Measurements from ENCODE around the gene SPSB1.

SPSB1 gene

DNA sequence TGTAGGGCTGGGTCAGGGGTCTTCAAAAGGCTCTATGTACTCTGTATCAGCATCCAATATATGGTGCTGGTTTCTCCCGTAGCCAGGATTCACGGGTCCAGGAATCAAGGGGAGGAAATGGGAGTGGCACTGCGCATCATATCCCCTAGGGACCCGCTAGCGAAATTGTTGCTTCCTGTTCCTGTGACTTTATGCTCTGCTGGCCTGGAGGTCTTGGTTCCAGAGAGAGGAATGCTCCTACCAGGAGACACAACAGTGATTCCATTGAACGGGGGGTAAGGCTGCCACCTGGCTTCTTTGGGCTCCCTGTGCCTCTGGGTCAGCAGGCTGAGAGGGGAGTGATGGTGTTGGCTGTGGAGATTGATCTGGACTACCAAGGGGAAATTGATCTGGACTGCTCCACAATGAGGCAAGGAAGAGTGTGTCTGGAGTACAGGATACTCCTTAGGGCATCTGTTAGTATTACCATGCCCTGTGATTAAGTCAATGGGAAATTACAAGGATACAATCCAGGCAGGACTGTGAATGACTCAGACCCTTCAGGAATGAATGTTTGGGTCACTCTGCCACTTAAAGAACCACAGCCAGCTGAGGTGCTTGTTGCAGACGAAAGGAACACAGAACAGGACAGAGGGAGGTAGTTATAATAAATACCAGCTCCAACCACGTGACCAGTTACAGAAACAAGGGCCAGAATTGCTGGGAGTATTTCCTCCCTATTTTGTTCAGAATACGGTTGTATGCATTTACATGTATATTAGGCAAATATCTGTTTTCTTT, 10.2 kb downstream of the SPSB1 start:
- no peak for DNase-seq

DNA sequence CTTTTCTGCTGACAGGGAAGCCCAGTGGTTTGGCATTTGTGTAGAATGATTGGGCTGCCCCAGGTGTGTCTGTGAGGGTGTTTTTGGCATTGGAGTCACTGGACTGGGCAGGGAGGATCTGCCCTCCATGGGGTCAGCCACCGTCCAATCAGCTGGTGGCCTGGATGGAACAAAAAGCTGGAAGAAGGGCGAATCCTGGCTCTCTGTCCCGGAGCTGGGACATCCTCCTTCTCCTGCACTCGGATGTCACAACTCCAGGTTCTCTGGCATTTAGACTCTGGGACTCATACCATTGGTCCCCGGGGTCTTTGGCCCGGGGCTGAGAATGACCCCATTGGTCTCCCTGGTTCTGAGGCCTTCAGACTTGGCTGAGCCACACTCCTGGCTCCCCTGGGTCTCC, 11.2 kb downstream of the SPSB1 start:
- DNase-seq, result no peak

DNA sequence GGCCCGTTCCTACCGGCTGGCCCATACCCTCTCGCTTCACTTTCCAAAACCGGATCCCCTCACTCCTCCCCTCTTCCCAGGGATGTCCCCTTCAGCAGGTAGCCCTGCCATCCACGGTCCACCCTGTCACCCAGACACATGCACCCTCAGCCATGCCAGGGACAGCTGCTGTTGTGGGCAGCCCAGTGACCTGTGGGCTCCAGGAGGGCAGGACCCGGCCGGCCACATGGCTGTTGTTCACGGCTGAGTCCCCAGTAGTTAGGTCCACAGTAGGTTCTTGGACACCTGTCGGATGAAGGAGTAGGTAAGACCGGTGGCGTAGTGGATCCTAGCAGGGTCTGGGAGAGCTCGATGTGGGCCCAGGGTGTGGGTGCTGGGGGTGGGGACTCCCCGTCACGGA, 12.5 kb downstream of the SPSB1 start:
- DNase-seq, result no peak

DNA sequence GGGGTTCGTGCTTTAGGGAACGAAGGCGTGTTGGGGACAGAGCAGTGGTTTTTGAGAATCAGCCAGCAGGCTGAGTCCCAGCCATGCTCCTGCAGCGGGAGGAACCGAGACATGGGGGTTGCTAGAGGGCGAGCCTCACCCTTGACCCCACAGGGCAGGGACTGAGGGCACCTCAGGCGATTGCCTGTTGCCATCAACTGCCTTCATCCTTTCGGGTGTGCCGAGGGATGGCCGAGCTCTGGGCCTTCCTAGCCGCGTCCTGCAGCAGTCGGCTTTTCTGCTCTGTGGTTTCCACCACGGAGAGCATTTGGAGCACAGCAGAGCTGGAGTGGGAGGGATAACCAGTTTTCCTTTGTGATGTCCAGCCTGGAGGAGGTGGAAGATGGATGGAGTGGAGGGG, 13.3 kb downstream of the SPSB1 start:
- DNase-seq, result no peak

DNA sequence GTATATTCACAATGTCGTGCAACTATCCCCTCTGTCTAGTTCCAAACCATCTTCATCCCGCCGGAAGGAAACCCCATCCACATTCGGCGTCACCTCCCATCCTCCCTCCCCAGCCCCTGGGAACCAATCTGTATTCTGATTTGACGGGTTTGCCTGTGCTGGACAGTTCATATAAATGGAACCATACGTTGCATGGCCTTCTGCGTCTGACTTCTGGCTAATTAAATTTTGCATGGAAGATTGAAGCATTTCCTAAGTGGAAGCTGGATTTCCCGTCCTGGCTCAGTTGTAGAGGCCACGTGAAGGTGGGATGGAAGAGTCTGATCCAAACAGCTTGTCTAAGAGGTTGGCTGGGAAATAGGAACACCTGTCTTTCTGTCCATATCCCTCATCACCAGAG, 14.6 kb downstream of the SPSB1 start:
- no peak for DNase-seq

DNA sequence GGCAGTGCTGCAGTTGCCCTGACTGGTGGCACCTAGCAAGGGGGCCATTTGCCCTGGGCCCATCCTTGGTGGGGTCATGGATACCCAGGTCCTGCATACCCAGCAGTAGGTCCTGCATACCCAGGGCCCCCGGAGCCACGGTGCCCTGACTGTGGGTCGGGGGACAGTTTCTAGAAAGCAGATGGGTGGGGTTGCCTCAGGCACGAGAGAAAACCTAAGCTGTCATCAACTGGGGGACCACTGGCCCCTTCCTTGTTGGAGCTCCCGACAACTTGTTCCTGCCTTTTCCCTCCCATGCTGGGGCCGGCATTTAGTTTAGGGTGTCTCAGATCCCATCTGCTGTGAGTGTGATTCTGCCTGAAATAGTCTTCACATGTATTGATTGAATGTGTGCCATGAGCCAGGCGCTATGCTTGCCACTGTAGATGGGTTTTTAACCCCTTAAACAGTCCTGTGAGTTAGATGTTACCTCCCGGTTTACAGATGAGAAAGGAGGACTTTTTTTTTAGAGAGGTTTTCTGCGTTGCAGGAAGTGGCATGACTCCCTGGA, 15.6 kb downstream of the SPSB1 start:
- DNase-seq, result no peak

DNA sequence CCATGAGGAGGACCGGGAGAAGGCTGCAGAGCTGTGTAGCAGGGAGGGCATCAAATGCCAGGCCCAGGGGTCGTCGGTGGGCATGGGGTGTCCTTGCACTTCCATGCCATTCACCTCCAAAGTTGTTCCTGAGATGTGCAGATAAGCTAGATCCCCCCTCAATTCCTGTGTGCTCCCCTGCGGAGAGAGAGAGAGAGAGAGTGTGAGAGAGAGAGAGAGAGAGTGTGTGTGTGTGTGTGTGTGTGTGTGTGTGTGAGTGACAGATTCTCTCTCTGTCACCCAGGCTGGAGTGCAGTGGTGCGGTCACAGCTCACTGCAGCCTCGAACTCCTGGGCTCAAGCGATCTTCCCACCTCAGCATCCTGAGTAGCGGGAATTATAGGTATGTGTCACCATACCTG, 16.4 kb downstream of the SPSB1 start:
- no peak for DNase-seq

DNA sequence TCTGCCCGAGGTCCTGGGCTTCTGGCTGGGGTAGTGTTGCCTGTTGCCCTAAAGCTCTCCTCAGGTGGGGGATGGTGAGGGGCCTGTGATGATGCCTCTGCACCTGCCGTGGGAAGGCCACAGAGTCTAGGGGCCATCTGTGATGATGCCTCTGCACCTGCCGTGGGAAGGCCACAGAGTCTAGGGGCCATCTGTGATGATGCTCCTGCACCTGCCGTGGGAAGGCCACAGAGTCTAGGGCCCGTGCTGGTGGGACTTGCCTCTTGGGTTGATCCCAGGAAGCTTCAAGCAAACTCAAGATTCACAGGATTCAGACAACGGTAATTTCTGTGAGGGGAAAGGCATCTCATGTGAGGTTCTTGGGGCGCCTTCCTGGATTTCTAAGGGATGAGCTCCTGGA, 17.3 kb downstream of the SPSB1 start:
- no peak for DNase-seq

DNA sequence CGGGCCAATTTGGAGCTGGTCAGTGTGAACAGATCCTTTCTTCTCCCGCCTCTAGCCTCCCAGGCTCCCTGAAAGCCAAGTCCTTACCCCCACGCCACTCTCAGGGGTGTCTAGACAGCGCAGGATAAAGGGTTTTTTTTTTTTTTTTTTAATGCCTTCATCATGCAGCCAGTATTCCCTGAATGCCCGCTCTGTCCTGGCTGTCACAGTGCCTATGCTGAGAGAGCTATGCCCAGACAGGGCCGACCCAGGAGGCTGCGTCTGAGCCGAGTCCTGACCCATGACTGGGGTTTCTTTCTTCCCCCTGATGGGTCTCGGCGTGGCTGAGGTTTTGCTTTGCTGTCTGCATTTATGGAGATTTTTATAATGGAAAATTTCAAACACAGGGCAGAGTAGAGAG, 18.3 kb downstream of the SPSB1 start:
- no peak for DNase-seq

DNA sequence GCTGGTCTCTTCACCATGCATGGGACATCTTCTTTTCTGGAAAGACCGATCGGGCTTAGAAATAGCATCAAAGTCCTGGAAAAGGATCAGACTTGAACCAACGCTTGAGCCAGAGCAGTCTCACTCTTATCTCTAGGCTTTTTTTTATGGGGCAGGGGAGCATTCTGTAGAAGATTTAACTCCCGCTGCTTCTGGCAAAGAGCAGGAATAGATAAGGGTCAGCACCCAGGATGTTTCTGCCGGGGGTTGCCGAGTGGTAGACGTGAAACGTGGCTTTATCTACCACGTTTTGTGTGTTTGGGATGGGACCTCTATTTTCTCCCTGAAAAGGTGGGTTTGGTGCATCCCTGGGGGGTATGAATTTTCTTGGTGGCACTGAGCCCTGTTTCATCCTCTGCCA, 18.8 kb downstream of the SPSB1 start:
- no peak for DNase-seq

DNA sequence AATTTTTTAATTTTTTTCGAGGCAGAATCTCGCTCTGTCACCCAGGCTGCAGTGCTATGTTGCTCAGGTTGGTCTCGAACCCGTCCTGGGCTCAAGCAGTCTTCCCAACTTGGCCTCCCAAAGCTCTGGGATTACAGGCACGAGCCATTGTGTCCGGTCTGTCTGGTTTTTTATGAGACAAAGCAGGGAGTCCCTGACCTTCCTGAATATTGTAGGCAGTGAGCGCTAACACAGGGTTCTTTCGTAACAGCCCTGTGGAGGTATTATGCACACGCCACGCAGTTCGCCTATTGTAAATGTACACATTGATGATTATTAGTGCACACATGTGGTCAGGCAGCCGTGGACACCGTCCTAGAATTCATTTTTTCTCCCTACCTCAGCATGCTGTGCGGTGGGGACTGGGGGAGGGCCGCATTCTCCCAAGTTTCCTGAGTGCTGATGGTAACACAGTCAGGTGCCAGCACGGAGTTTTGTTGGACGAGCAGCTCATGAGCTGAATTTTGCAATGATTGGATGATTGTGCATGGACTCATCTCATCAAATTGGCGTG, 19.6 kb downstream of the SPSB1 start:
- no peak for DNase-seq

DNA sequence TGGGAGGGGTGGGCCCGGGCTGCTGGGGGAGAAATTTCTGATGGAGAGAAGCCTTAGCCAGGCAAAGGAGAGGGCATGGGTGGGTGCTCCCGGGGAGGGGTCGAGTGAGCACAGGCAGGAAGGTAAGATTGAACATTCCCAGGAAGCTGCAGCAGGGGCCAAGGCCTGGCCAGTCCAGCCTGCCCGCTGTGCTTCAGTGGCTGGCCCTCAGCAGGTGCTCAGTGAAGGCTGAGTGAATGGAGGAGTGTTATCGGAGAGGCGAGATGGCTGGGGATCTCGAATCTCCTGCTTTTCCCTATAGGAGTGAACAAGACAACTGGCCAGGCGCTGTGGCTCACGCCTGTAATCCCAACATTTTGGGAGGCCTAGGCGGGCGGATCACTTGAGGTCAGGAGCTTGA, 20.9 kb downstream of the SPSB1 start:
- DNase-seq, result no peak

DNA sequence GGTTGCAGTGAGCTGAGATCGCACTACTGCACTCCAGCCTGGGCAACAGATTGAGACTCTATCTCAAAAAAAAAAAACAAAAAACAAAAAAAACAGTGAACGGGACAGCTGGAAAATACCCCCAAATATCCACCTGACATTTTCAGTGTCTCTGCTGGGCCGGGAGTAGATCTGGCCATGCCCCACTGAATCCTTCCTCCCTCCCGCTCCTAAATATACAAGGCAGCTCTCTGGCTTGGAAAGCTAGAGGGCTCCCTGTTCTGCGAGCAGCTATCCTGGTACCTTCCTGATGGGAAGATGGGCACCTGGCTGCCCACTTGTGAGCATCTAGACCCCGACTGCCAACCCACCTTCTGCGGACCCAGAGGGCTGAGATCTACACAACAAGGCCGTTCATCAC, 21.4 kb downstream of the SPSB1 start:
- no peak for DNase-seq

DNA sequence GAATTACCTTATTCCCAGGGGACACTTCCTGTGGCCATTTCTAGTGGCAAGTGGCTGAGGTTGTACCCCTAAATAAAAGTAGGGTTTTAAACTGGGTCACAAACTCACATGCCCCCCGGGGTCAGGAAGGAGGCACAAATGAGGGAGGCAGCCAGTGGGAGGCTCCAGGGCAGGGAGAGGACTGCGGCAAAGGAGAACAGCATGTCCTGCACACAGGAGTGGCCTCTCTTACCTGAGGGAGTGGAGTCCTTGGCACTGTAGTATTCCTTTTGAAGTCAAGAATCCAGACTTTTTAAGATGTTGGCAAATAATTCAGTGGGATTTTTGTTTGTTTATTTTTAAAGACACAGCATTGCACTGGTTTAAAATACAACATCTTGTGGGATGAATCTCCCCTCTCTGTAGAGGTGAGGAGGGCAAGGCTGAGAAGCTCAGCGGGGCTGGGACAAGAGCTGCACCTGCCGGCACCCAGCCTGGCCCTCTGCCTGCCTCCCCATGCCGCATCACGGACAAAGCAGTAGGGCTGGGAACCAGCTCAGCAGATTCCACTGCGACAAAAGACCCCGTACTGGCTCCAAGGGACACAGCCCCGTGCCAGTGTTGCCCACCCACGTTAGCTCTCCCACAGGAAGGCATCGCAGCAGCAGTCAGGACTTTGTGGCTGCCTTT, 22.2 kb downstream of the SPSB1 start:
- no peak for DNase-seq

DNA sequence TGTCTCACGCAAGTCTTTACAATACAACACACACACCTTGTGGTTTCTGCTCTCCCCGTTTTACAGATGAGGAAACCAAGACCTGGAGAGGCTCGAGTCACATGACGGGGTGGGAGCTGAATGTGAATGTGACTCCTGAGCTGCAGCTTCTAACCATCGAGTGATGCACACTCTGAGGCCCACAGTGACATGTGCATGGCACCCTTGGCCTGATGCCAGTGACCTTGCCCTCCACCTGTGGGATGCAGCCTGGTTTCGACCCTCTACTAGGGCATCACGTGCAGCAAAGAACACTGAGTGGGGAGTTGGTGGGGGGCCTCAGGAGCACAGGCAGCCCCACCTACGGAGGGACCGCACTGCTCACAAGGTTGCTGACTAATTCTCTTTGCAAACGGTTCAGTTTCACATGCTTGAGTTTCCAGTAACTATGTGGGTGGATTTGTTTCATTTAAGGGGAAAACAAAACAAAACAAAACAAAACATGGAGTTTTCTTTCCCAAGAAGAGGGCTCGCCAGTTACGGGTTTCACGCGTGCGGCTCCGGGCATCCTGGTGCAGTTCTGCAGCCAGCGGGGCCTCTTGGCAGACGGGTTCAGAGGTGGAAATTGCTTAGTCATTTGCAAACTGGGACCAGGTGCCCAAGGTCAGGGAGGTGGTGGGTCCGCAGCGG, 22.9 kb downstream of the SPSB1 start:
- no peak for DNase-seq

DNA sequence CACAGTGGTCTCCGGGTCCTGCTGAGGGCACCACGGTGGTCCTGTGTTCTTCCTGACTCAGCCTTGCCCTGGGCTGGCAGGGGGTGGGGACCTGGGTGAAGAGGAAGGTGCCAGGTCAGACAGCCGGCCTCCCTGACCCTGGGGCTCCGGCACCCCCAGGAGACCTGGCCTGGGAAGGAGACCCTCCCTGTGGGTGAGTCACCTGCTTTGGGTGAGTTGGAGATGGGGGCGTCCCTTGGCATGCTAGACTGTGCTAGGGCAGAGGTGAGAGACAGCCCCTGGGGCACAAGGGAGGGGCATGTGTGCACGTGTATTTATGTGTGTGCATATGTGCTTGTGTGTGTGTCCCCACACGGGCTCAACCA, 23.4 kb downstream of the SPSB1 start:
- DNase-seq, result no peak

DNA sequence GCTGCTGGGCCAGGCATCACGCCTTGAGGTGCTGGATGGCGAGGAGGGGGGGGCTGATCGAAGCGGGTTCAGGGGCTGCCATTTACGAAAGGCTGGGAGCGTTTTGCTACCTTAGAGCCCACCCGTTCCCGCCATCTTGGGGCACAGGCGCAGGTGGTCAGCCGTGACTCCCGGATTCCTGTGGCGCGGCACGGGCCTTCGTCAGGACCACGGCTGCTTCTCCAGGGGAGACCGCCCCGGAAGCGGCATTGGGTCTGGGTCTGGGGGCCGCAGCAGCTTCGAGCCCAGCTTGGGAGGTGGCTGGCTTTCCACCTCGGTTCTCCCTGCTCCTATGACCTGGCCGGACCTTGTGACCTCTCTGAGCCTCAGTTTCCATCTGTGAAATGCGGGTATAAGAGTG, 23.8 kb downstream of the SPSB1 start:
- no peak for DNase-seq

DNA sequence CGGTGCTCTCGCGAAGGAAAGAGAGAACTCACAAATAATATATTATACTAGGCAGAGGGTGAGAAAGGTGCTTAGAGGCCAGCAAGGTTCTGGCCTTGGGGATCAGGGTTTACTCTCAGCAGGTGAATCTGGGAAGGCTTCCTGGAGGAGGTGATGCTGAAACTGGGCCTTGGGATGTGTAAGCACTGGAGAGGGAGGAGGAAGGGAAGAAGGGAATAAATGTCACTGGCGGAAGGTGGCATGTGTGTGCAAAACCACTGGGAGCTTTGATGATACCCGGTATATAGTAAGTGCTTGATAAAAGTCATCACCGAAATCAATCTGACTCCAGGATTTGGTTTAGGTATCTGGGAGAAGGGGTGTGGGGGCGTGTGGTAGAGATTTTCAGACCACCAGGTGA, 24.4 kb downstream of the SPSB1 start:
- no peak for DNase-seq

DNA sequence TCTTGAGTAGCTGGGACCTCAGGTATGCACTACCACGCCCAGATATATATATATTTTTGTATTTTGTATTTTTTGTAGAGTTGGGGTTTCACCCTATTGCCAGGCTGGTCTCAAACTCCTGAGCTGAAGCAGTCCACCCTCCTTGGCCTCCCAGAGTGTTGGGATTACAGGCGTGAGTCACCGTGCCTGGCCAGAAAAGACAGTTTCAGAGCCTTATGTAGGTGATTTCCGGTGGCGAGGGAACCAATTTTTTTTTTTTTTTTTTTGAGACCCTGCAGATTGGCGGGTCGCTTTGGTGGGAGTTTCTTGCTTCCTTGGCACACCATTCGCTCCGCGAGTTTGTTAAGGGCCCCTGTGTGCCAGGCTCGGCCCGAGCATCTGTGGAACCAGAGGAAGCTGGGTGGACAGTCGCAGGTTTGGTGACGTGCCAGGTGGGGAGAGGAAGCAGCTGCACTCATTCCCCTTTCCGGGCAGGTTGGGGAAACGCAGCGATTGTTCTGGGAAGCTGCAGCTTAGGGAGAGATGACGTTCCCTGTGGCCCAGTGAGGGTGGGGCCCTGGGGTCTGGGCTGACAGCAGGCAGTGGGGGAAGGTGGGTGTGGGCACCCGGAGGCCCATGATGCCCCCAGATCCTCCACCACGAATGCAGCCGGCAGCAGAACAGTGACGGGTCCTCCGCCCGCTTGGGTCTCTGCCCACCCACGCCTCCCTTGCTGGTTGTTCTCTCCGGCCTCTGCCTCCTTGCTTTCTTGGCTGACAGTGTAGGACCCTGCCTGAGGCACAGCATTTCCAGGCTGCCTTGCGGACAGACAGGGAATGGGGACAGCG, 25.1 kb downstream of the SPSB1 start:
- no peak for DNase-seq

DNA sequence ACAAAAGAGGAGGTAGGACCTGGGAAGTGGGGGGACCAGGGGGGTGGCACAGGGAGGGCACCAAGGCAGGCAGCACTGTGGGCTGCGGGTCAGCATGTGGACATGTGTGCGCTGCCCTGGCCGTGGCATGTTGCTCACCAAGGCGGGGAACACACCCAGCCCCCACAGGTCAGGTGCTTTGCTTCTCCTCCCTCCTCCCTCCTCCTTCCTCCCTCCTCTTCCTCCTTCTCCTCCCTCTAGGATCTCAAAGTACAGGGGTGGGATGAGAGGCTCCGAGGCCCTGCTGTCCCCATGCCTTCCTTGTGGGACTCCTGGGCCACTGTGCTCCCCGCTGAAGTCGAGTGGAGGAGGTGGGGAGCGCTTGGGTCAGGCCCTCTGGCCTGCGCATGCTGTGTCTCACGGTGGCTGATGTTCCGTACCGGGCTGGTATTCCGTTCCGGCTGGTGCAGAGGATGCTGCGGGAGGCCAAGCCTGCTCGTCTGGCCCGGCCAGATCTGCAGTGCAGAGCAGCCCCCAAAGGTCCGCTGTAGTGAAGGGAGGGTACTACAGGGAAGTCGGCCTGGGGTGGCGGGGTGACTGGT, 26.6 kb downstream of the SPSB1 start:
- no peak for DNase-seq

DNA sequence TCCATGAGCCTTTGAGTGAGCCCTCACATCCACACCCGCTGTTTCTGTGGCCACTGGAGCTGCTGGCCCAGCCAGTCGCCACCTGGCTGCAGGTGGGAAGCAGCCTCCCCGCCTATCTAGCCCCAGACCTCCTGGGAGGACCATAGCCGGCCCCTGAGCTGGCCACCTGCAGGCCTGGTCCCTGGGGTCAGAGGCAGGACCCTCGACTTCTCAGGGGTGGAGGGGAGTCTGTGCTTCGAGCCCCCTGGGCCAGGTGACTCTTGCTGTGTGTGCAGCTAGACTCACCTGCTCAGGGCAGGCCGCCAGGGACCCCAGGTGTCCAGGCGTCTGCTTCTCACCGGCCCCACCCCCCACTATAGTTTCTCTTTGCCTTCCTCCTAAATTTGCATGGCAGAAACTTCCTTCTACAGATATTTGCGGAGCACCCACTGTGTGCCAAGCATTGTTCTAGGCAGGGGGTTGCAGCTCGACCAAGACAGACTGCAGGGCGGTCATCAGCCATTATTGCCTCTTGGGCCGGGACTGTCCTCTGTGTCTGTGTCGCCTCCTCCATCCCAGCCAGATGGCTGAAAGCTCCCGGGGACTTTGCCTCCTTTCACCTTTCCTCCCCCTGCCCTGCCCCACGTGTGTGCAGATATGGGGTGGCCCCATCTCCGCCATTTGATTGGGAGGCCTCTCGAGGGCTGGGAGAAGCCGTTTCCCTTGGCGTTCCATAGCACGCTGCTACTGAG, 27.3 kb downstream of the SPSB1 start:
- no peak for DNase-seq
